ENCODE data around the gene ABITRAM. TPM values are rescaled to one million over a fixed set of nuclear protein-coding genes. Genes with fewer than 3 reads are reported as not detected.

Gene ABITRAM
- total RNA-seq, 4 donors from 2014 or later, result 9.8 to 17.2 (median 12.8) TPM

DNA sequence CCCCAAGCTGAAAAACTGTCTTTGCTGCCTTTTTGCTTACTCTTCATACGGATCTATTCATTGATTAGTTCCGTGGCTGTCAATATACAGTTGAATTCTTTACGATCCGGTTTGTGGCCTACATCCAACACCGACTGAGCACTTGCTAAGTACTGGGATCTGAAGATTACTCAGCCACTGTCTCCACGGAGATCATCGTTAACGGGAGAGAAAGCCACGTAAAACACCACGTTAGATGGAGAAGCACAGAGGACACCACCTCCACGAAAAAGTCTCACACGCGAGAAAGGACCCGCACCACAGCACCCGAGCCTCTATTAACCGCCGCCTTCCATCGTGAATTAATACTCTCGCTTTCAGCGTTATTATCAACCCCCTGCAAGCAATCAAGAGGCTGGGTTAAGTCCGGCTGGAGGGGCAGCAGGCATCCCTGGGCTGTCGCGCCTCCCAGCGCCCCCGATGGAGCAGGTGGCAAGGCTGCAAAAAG lies 926 bp upstream of the ABITRAM start:
- Histone ChIP-seq H3K9me3 (no peaks in the 10 kb centered on the region), H3K4me1 (peaks cover 8 to 31% (median 21%) of the 10 kb centered on the region in 3 donors), H3K27ac (peak overlapping the region; percentile 88 to 94 (median 90)), H3K36me3 (peaks cover 0 to 45% (median 1%) of the 10 kb centered on the region in 3 donors), H3K27me3 (no peaks in the 10 kb centered on the region), H3K4me3 (peak overlapping the region; percentile 63 to 94 (median 78))
- intact Hi-C loops (cut with DNase I), result no loop called here
- 1% methylated on average over 15 to 20 of the region's 25 CpGs for WGBS, 2 donors
- TF ChIP-seq, protein P1, sequence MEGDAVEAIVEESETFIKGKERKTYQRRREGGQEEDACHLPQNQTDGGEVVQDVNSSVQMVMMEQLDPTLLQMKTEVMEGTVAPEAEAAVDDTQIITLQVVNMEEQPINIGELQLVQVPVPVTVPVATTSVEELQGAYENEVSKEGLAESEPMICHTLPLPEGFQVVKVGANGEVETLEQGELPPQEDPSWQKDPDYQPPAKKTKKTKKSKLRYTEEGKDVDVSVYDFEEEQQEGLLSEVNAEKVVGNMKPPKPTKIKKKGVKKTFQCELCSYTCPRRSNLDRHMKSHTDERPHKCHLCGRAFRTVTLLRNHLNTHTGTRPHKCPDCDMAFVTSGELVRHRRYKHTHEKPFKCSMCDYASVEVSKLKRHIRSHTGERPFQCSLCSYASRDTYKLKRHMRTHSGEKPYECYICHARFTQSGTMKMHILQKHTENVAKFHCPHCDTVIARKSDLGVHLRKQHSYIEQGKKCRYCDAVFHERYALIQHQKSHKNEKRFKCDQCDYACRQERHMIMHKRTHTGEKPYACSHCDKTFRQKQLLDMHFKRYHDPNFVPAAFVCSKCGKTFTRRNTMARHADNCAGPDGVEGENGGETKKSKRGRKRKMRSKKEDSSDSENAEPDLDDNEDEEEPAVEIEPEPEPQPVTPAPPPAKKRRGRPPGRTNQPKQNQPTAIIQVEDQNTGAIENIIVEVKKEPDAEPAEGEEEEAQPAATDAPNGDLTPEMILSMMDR (IDR thresholded peaks at IDR 0.05), result no peak
- TF ChIP-seq POLR2A (IDR thresholded peaks at IDR 0.05), result no peak
- no peak for DNase-seq

DNA sequence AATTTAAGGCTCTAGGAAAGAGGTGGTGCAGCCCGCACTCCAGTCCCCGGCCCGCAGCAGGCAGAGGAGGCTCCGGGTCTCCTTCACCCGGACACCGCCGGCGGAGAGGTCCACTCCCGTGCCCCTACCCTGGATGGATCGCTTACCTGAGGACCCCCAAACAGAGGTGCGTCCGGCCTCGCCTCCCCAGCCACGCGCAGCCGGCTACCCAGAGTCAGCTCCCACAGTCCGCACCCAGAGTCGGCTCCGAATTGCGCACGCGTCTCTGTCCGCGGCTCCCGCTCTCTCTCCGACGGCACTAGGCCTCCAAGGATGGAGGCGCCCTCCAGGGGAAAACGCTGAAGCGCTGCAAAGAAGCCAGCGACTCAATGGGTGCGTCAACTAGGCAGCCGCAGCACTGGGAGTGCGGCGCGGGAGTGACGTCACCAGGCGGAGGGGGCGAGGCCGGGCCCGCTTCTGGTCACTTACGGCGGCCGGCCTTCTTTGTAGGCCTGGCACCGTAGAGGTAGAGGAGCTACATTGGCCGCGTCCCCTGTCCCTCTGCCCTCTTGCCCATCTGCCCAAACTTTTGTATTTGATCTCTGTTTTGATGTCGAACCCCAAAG lies 380 bp upstream of the ABITRAM start, which contains the start of gene ELP1:
ELP1 (minus strand) TSS at position 407 of the 605 bp plus-strand sequence. CDS start 2,978 bp downstream, outside the sequence.
- H3K4me1 ChIP-seq, result peaks cover 8 to 31% (median 21%) of the 10 kb centered on the region in 3 donors
- DNase-seq, result peak; percentile 53
- no peaks in the 10 kb centered on the region for H3K9me3 ChIP-seq
- H3K4me3 ChIP-seq, result peak within 1 kb of the TSS; percentile 63 to 94 (median 78)
- intact Hi-C loops (cut with DNase I), result no loop called here
- H3K27me3 ChIP-seq, result no peaks in the 10 kb centered on the region
- H3K27ac ChIP-seq, result peak within 1 kb of the TSS; percentile 88 to 94 (median 90)
- TF ChIP-seq POLR2A (IDR thresholded peaks at IDR 0.05), result peak in 3 of 4 donors; percentile 21 to 62 (median 32)
- TF ChIP-seq, protein P1 (IDR thresholded peaks at IDR 0.05), result peak in 3 of 6 experiments; percentile 6 to 29 (median 11)
- H3K36me3 ChIP-seq, result peaks cover 0 to 45% (median 0%) of the 10 kb centered on the region in 3 donors
- WGBS, 2 donors, result 0 to 5% methylated on average over 3 to 10 of the region's 48 CpGs

DNA sequence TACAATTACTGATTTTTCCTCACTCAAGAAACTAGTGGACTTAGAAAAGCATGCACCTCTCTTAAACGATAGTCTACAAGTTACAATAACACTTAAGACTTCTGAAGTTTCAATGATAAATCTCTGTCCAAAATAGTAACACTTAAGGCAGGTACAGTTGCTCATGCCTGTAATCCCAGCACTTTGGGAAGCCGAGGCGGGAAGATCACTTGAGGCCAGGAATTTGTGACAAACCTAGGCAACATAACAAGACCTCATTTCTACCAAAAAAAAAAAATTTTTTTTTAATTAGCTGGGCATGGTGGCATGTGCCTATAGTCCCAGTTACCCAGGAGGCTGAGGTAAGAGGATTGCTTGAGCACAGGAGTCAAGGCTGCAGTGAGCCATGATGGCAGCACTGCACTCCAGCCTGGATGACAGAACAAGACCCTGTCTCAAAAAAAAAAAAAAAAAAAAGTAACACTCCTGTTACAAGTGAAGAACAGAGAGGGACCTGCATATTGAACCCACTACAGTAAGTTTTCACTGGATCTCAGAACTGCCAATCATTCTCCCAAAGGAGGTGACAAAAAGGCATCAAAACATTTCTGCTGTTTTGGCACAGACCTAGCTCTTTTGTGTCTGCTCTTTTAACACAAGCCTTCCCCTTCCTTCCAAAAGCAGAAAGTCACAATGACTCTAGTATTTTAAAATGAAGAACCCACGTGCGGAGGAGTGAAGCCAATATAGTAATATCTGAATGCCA lies 3.5 kb downstream of the ABITRAM start:
- WGBS, 2 donors, result 82 to 85% methylated on average over 5 of the region's 5 CpGs

DNA sequence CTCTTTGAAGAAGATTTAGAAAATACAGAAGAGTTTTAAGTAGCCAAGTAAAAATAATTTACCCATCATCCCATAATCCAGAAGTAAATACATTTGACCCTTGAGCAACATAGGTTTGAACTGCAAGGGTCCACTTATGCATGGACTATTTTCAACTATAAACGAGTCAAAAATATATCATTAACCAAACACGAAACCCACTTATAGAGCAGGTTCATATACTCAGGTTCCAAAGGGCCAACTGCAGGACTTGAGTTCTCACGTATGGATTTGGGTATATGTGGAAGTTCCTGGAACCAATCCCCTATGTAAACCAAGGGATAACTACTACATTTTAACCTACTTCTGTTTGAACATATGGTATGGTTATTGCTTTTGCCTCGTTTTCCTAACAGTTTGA lies 5.8 kb downstream of the ABITRAM start:
- no peak for DNase-seq
- TF ChIP-seq POLR2A (IDR thresholded peaks at IDR 0.05), result no peak
- TF ChIP-seq, protein P1 (IDR thresholded peaks at IDR 0.05), result no peak
- H3K27ac ChIP-seq, result no peak overlapping the region
- H3K9me3 ChIP-seq, result no peaks in the 10 kb centered on the region
- peaks cover 0 to 9% (median 7%) of the 10 kb centered on the region in 3 donors for H3K4me1 ChIP-seq
- no peaks in the 10 kb centered on the region for H3K27me3 ChIP-seq
- intact Hi-C loops (cut with DNase I), result no loop called here
- WGBS, 2 donors, result 79 to 83% methylated on average over 4 of the region's 4 CpGs
- H3K36me3 ChIP-seq, result peaks cover 0 to 70% (median 4%) of the 10 kb centered on the region in 3 donors
- H3K4me3 ChIP-seq, result no peak overlapping the region

More for the DNA sequence above, 3.5 kb downstream of the ABITRAM start:
- Histone ChIP-seq H3K4me1 (peaks cover 4 to 21% (median 15%) of the 10 kb centered on the region in 3 donors), H3K27ac (no peak overlapping the region), H3K27me3 (no peaks in the 10 kb centered on the region), H3K9me3 (no peaks in the 10 kb centered on the region), H3K4me3 (no peak overlapping the region), H3K36me3 (peaks cover 0 to 61% (median 4%) of the 10 kb centered on the region in 3 donors)
- intact Hi-C loops (cut with DNase I), result no loop called here
- no peak for TF ChIP-seq POLR2A (IDR thresholded peaks at IDR 0.05)
- TF ChIP-seq, protein P1 (IDR thresholded peaks at IDR 0.05), result no peak
- no peak for DNase-seq

DNA sequence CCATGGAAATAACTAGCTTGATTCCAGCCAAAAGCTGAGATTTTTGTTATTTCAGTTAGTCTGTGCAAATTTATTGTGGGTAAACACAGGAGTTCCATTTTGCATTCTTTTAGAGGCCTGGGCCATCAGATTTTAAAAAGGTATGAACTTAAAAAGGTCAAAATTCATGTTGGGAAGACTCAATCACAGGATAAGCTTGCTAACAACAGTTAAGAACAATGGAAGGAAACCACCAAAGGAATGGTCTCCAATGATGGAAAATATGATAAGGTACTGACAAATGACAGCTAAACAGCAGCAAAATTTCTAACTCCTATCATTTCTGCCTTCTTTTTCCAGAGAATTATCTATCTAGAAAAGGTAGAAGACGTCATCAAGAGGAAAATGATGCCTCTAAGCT lies 16.0 kb downstream of the ABITRAM start:
- TF ChIP-seq, protein P1 (IDR thresholded peaks at IDR 0.05), result no peak
- no peak for TF ChIP-seq POLR2A (IDR thresholded peaks at IDR 0.05)
- no peak overlapping the region for H3K27ac ChIP-seq
- no peaks in the 10 kb centered on the region for H3K9me3 ChIP-seq
- peaks cover 0 to 5% (median 0%) of the 10 kb centered on the region in 3 donors for H3K4me1 ChIP-seq
- WGBS, 2 donors, result 73 to 81% methylated on average over 1 of the region's 1 CpG
- no peaks in the 10 kb centered on the region for H3K27me3 ChIP-seq
- no peak for DNase-seq
- H3K36me3 ChIP-seq, result peaks cover 0 to 9% (median 0%) of the 10 kb centered on the region in 3 donors
- intact Hi-C loops (cut with DNase I), result no loop called here
- no peak overlapping the region for H3K4me3 ChIP-seq
